Transverse colon (tissue), 4 donors: ENCODE data around the gene FOXR1. TPM values are rescaled to one million over a fixed set of nuclear protein-coding genes. Genes with fewer than 3 reads are reported as not detected.

Experiments used
- DNase-seq: peaks from one replicate; pipeline ENCODE4 v3.0.0-alpha.2; 2019
- H3K27ac ChIP-seq, 4 donors: fragments of 200-600 bp; sonication (generic); 2 replicates each; pipeline ENCODE4 v1.5.1; 2016 to 2018; ENCODE audit warnings: inconsistent platforms in 4 of 4
- H3K27me3 ChIP-seq: fragments of 200-600 bp; sonication (generic); 2 replicates; pipeline ENCODE4 v1.5.1; 2017; ENCODE audit warnings: inconsistent platforms
- H3K36me3 ChIP-seq, 4 donors: fragments of 200-600 bp; sonication (generic); 2 replicates each; pipeline ENCODE4 v1.5.1; 2017 to 2019; ENCODE audit warnings: inconsistent platforms in 4 of 4
- H3K4me1 ChIP-seq, 4 donors: fragments of 200-600 bp; sonication (generic); 2 replicates each; pipeline ENCODE4 v1.5.1; 2017 to 2020; ENCODE audit warnings: inconsistent platforms in 4 of 4
- H3K4me3 ChIP-seq, 4 donors: fragments of 200-600 bp; sonication (generic); 1 replicate in 1 of 4; 2 replicates in 3 of 4; pipeline versions ENCODE4 v1.5.1 to v1.6.1; 2017 to 2019; ENCODE audit warnings: inconsistent platforms in 4 of 4
- H3K9me3 ChIP-seq, 2 donors: fragments of 200-600 bp; sonication (generic); 2 replicates each; pipeline ENCODE4 v1.5.1; 2017 to 2019; ENCODE audit warnings: inconsistent platforms in 2 of 2
- CTCF ChIP-seq, 5 experiments: fragments of 200-600 bp in 3 of 5; fragments of 450-650 bp in 2 of 5; sonication (generic) in 3 of 5; IDR thresholded peaks; 1 replicate in 2 of 5; 2 replicates in 3 of 5; pipeline ENCODE4 v1.5.1; 2016 to 2017; ENCODE audit warnings: antibody characterized with exemption in 5 of 5, inconsistent platforms in 3 of 5, mild to moderate bottlenecking in 2 of 5, moderate library complexity in 1 of 5
- EP300 ChIP-seq: sonication (generic); formaldehyde crosslinking; IDR thresholded peaks from one replicate; pipeline ENCODE4 v1.6.1; 2017; ENCODE audit warnings: antibody characterized with exemption, low read depth
- POLR2A ChIP-seq: fragments of 450-650 bp; IDR thresholded peaks from one replicate; pipeline ENCODE4 v1.6.1; 2016; ENCODE audit warnings: antibody characterized with exemption, mild to moderate bottlenecking, moderate library complexity
- POLR2AphosphoS5 ChIP-seq, 3 donors: sonication (generic); formaldehyde crosslinking; IDR thresholded peaks; one replicate each; pipeline ENCODE4 v1.6.1; 2016; ENCODE audit warnings: antibody characterized with exemption in 3 of 3
- WGBS, 2 donors: methylation state at CpG; one replicate each; pipeline ENCODE4 v1.1.5; 2018; ENCODE audit warnings: low coverage in 1 of 2; 5-methylcytosine and 5-hydroxymethylcytosine counted together
- in situ Hi-C, 4 donors: fragments of 200-750 bp; cut with MboI; loops; one replicate each; pipeline versions ENCODE4 v1.15.0 to v1.15.1; 2017; ENCODE audit warnings: low sequenced_read_pairs in 3 of 4, low pct_ligation_motif_present in 1 of 4, low pct_unique_long_range_greater_than_20kb in 1 of 4
- intact Hi-C: fragments of 100-400 bp; cut with DNase I; formaldehyde crosslinking; loops from one replicate; pipeline ENCODE4 v1.15.1; 2023; ENCODE audit warnings: low total_unique reads
- total RNA-seq, 4 donors: library from RNA; depleted of rRNA; stranded (reverse); fragments of >200 nt; gene quantifications; one replicate each; pipeline ENCODE4 v1.1.0, GENCODE V29; 2016

FOXR1 gene
- total RNA-seq, 4 donors from 2014 or later = not detected

- TF ChIP-seq CTCF (IDR thresholded peaks at IDR 0.05) = no peak
- peaks cover 3 to 14% (median 7%) of the 10 kb centered on the region in 4 donors for H3K4me1 ChIP-seq
- intact Hi-C loops = no loop called here
- no peak overlapping the region for H3K4me3 ChIP-seq
- no peaks in the 10 kb centered on the region for H3K36me3 ChIP-seq
- 62 to 70% methylated on average over 8 of the region's 8 CpGs for WGBS, 2 donors
- H3K27me3 ChIP-seq = peaks cover 11% of the 10 kb centered on the region
- no peak overlapping the region for H3K27ac ChIP-seq
- H3K9me3 ChIP-seq = no peaks in the 10 kb centered on the region
- in situ Hi-C loops = no loop called here
- no peak for DNase-seq
Observed at GRCh38 chr11:118935376-118935775, 36.2 kb upstream of the FOXR1 start.

- Histone ChIP-seq H3K4me1 (peaks cover 0 to 1% (median 0%) of the 10 kb centered on the region in 4 donors), H3K4me3 (no peak overlapping the region), H3K9me3 (no peaks in the 10 kb centered on the region), H3K36me3 (no peaks in the 10 kb centered on the region), H3K27ac (no peak overlapping the region), H3K27me3 (peaks cover 11% of the 10 kb centered on the region)
- no peak for TF ChIP-seq CTCF (IDR thresholded peaks at IDR 0.05)
- no peak for TF ChIP-seq EP300
- TF ChIP-seq POLR2A = no peak
- no peak for TF ChIP-seq POLR2AphosphoS5 (IDR thresholded peaks at IDR 0.05)
- WGBS, 2 donors = 79 to 83% methylated on average over 5 to 11 of the region's 11 CpGs
- intact Hi-C loops = no loop called here
- DNase-seq = peak; percentile 33
- in situ Hi-C loops = no loop called here
Observed at GRCh38 chr11:118938491-118939403, 32.8 kb upstream of the FOXR1 start.

- Histone ChIP-seq H3K36me3 (no peaks in the 10 kb centered on the region), H3K27me3 (peaks cover 11% of the 10 kb centered on the region), H3K9me3 (no peaks in the 10 kb centered on the region), H3K4me3 (no peak overlapping the region), H3K4me1 (no peaks in the 10 kb centered on the region), H3K27ac (no peak overlapping the region)
- TF ChIP-seq EP300 = no peak
- TF ChIP-seq POLR2A = no peak
- DNase-seq = no peak
- 69 to 70% methylated on average over 2 to 8 of the region's 8 CpGs for WGBS, 2 donors
- intact Hi-C loops = no loop called here
- in situ Hi-C loops = no loop called here
Observed at GRCh38 chr11:118939404-118939915, 32.1 kb upstream of the FOXR1 start.

GRCh38 chr11:118939953-118940598 is 31.5 kb upstream of the FOXR1 start:
- intact Hi-C loops = no loop called here
- Histone ChIP-seq H3K27me3 (peaks cover 11% of the 10 kb centered on the region), H3K4me1 (no peaks in the 10 kb centered on the region), H3K4me3 (no peak overlapping the region), H3K9me3 (no peaks in the 10 kb centered on the region), H3K36me3 (no peaks in the 10 kb centered on the region), H3K27ac (no peak overlapping the region)
- TF ChIP-seq CTCF (IDR thresholded peaks at IDR 0.05) = no peak
- no peak for TF ChIP-seq POLR2AphosphoS5 (IDR thresholded peaks at IDR 0.05)
- no peak for TF ChIP-seq POLR2A
- no peak for TF ChIP-seq EP300
- no peak for DNase-seq
- WGBS, 2 donors = 44 to 57% methylated on average over 3 to 13 of the region's 13 CpGs
- in situ Hi-C loops = no loop called here
